Stimulated activated naive CD8-positive, alpha-beta T cell treated with anti-CD3 and anti-CD28 coated beads, Interleukin-15, Interleukin-2, amounts not matched to agents 100 ng/mL and 50 ng/mL, for 24 hours (primary cell): ENCODE data around the gene SVBP.
"Not testable (repeated sequence)": the region's sequence is repeated elsewhere in the genome, so short reads cannot be mapped to it uniquely, and the experiment has no call there.

Source experiments
- H3K27ac Mint-ChIP-seq: one replicate; pipeline ENCODE4 v1.8.0; 2021; ENCODE audit warnings: mild to moderate bottlenecking, mixed read lengths
- H3K27me3 Mint-ChIP-seq: one replicate; pipeline ENCODE4 v1.8.0; 2021; ENCODE audit warnings: mixed read lengths
- H3K36me3 Mint-ChIP-seq: one replicate; pipeline ENCODE4 v1.8.0; 2021; ENCODE audit warnings: low read depth, mixed read lengths
- H3K4me1 Mint-ChIP-seq: one replicate; pipeline ENCODE4 v1.8.0; 2021; ENCODE audit warnings: low read depth, mixed read lengths
- H3K4me3 Mint-ChIP-seq: one replicate; pipeline ENCODE4 v1.8.0; 2021; ENCODE audit warnings: mild to moderate bottlenecking, mixed read lengths
- H3K9me3 Mint-ChIP-seq: one replicate; pipeline ENCODE4 v1.8.0; 2021; ENCODE audit warnings: mixed read lengths

SVBP gene, protein sequence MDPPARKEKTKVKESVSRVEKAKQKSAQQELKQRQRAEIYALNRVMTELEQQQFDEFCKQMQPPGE

DNA sequence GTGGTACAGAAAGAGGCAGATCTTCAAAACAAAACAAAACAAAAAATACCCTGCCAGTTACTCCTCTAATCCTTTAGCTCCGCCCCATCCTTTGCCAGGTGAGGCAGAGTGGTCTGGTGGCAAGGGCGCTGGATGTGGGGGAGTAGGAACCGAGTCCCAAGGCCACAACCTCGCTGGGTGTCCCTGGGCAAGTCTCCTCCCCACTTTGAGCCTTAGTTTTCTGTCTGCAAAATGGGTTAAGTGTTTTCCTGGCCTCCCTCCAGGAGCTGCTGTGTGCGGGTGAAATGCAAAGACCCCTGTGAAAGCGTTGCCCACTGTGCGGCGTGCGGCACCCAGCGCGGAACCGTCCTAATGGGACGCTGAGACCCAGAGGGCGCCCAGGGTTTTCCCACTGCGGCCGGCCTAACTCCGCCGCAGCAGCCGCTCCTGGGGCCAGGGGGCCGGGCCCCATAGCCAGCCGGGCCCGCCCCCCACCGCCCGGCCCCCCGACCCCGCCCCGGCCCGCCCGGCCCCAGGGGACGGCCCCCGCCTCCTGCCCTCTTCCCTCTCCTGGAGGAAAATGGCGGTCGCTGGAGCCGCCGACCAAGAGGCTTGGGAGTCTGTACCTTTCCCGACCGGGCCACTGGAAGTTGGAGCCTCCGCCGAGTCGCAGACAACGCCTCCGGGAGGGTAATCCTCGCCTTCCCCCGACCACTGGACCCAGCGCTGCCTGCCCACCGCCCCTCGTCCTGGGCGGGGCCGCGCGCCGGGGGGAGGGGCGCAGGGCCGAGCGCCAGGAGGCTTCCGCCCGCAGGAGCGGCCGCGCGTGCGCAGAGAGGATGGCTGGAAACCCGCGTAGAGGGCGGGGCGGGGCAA, at the start of gene SVBP, which contains the start of gene ERMAP:
SVBP (minus strand) TSS at position 813 of the 855 bp plus-strand sequence. CDS start 853 bp downstream, outside the sequence.
ERMAP (plus strand) TSS at position 538 of the 855 bp plus-strand sequence. CDS start 13,327 bp downstream, outside the sequence.
- Mint-ChIP-seq H3K36me3 (peaks cover 11% of the 10 kb centered on the region), H3K9me3 (no peaks in the 10 kb centered on the region), H3K27me3 (no peaks in the 10 kb centered on the region), H3K4me1 (peaks cover 21% of the 10 kb centered on the region), H3K4me3 (peak within 1 kb of the TSS; percentile 81), H3K27ac (peak within 1 kb of the TSS; percentile 76)

DNA sequence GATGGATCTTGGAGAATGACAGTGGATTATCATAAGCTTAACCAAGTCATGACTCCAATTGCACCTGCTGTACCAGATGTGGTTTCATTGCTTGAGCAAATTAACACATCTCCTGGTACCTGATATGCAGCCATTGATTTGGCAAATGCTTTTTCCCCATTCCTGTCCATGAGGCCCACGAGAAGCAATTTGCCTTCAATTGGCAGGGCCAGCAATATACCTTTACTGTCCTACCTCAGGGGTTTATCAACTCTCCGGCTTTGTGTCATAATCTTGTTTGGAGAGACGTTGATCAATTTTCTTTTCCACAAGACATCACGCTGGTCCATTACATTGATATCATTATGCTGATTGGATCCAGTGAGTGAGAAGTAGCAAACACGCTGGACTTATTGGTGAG, 49.4 kb upstream of the SVBP start:
- H3K4me1 Mint-ChIP-seq: no peaks in the 10 kb centered on the region
- peaks cover 12% of the 10 kb centered on the region for H3K27me3 Mint-ChIP-seq
- no peak overlapping the region for H3K4me3 Mint-ChIP-seq
- no peaks in the 10 kb centered on the region for H3K9me3 Mint-ChIP-seq
- H3K27ac Mint-ChIP-seq: no peak overlapping the region
- H3K36me3 Mint-ChIP-seq: no peaks in the 10 kb centered on the region

DNA sequence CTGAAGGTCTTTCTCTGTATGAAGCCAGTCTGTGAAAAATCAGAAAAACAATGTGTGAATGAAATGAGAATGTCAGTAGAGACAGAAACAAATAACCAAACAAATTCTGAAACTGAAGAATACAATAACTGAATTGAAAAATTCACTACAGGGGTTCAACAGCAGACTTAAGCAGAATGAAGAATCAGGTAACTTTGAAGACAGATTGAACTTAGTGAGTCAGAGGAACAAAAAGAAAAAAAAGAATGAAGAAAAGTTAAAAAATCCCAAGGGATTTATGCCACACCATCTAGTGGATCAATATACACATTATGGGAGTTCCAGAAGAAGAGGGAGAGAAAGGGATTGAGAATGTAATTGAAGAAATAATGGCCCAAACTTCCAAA, 43.8 kb upstream of the SVBP start:
- no peak overlapping the region for H3K4me3 Mint-ChIP-seq
- no peak overlapping the region for H3K27ac Mint-ChIP-seq
- H3K36me3 Mint-ChIP-seq: peaks cover 3% of the 10 kb centered on the region
- peaks cover 5% of the 10 kb centered on the region for H3K9me3 Mint-ChIP-seq
- peaks cover 32% of the 10 kb centered on the region for H3K27me3 Mint-ChIP-seq
- no peaks in the 10 kb centered on the region for H3K4me1 Mint-ChIP-seq

DNA sequence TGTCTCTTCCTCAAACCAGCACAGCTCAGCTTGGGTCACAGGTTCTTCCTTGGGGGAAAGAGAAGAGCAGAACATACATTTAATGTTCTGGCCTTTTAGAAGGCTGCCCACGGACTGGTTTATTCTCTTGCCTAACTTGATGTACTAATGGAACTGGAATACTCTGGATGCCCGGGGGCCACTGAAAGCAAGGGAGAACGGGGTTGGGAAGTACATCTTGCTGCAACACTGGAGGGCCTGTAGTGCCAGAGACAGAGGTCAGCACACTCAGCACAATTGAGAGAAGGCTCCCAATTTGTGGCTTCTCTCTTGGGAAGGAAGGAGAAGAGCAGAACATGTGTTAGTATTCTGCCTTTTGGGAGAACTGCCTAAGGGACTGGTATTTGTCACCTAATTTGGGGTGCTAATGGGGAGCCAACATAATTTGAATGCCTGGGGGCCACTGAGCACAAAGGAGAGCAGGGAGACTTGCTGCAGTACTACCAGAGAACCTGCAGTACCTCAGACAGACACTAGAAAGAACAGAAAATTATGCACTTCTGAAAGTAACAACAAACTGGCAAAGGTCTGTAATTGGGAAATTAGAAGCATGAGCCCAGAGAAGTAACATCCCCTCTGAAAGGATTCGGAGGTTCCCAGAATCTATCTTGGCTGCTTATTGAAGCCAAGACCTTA, 43.3 kb upstream of the SVBP start:
- no peaks in the 10 kb centered on the region for H3K4me1 Mint-ChIP-seq
- peaks cover 5% of the 10 kb centered on the region for H3K9me3 Mint-ChIP-seq
- no peak overlapping the region for H3K27ac Mint-ChIP-seq
- H3K27me3 Mint-ChIP-seq: peaks cover 32% of the 10 kb centered on the region
- peaks cover 3% of the 10 kb centered on the region for H3K36me3 Mint-ChIP-seq
- H3K4me3 Mint-ChIP-seq: no peak overlapping the region

DNA sequence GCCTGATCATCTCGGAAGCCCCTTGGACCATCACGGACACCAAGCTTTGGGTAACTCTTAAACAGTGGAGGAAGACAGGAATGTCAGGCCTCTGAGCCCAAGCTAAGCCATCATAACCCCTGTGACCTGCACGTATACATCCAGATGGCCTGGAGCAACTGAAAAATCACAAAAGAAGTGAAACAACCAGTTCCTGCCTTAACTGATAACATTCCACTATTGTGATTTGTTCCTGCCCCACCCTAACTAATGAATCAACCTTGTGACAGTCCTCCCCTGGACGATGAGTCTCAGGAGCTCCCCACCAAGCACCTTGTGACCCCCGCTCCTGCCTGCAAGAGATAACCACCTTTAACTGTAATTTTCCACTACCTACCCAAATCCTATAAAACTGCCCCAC, 42.2 kb upstream of the SVBP start:
- H3K27me3 Mint-ChIP-seq: peaks cover 32% of the 10 kb centered on the region
- not testable (repeated sequence) for H3K9me3 Mint-ChIP-seq, H3K27ac Mint-ChIP-seq, H3K36me3 Mint-ChIP-seq, H3K4me3 Mint-ChIP-seq, H3K4me1 Mint-ChIP-seq

DNA sequence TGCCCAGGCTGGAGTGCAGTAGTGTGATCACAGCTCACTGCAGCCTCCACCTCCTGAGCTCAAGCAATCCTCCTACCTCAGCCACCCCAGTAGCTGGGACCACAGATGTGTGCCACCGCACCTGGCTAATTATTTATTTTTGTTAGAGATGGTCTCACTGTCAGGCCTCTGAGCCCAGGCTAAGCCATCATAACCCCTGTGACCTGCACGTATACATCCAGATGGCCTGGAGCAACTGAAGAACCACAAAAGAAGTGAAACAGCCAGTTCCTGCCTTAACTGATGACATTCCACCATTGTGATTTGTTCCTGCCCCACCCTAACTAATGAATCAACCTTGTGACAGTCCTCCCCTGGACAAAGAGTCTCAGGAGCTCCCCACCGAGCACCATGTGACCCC, 39.4 kb upstream of the SVBP start:
- Mint-ChIP-seq H3K27me3 (peaks cover 20% of the 10 kb centered on the region), H3K36me3 (peaks cover 18% of the 10 kb centered on the region)
- H3K27ac Mint-ChIP-seq, H3K4me3 Mint-ChIP-seq, H3K9me3 Mint-ChIP-seq, H3K4me1 Mint-ChIP-seq: not testable (repeated sequence)

DNA sequence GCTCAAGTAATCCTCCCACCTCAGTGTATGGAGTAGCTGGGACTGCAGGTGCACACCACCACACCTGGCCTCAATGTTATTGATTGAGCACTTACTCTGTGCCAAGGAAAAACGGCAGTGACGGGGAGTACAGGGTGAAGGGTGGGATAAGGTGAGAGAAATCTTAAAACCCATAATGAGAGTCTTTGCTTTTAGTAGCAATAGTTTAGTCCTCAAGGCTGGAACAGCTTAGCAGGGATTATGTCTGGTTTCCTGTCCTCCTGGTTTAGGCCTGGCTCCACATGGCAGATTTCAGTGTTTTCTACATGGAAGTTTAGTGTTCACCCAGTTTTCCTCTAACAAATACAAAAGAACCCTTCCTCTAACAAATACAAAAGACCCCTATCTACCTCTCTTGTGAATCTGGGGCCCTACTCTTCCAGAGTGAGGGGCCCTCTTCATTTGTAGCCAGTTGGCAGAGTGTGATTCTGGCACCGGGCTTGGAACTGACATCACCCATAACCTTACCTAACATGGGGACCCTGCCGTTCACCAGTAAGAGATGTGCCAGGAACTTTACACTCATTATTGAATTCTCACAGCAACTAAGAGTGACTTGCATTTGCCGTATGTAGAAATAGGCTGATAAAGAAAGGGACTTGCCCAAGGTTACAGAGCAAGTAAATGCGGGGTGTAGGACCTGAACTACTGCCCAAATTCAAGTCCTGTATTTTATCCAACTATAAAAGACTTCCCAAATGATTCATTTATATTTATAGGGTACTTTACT, 36.1 kb upstream of the SVBP start:
- Mint-ChIP-seq H3K27me3 (no peaks in the 10 kb centered on the region), H3K36me3 (peaks cover 40% of the 10 kb centered on the region), H3K4me3 (no peak overlapping the region), H3K4me1 (peaks cover 20% of the 10 kb centered on the region), H3K27ac (no peak overlapping the region), H3K9me3 (no peaks in the 10 kb centered on the region)

DNA sequence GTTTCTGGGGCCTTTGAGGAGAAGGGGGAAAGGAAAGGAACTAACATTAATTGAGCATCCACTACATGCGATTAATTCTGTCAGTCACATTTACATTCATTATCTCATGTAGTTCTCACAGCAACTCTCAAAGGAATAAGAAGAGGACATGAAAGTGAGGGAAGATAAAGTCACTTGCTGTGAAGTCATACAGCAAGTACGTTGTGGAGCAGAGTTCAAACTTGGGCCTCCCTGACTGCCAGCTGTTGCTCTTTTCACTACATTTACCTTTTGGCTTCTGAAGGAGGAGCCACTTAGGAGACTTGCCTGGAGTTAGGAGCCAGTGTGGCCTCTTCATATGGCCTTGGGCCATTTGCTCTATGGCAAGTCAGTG, 35.4 kb upstream of the SVBP start:
- Mint-ChIP-seq H3K4me1 (peaks cover 27% of the 10 kb centered on the region), H3K27ac (no peak overlapping the region), H3K27me3 (no peaks in the 10 kb centered on the region), H3K36me3 (peaks cover 40% of the 10 kb centered on the region), H3K4me3 (no peak overlapping the region), H3K9me3 (no peaks in the 10 kb centered on the region)

DNA sequence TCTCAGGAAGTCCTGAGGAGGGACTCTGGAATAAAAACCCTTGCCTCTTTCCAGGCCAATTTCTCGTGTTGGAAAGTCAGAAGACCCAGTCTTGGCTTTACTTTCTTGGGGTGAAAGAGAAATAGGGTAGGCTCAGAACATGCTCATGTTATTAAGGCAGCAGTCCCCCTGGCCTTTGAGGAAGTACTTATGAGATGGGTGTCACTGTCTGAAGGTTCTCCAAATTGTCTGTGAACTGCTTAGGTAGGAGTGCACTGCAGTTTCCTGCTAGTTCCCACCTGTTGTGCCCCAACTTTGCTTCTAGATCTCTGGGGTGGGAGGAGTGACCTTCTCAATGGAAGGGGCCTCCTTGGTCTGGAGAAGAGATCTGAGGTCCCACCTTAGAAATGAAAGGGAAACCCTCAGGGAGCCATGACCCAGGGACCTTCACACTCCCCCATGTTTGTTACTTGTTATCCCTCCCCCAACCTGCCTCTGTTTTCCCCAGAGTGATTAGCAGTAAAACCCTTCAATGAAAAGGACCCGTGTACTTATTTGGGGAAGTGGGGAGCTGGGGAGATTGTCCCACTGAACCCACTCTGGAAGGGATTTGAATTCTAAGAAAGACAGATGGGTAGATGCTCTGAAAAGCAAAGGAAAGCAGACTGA, 34.9 kb upstream of the SVBP start:
- H3K27ac Mint-ChIP-seq: no peak overlapping the region
- peaks cover 40% of the 10 kb centered on the region for H3K36me3 Mint-ChIP-seq
- no peaks in the 10 kb centered on the region for H3K9me3 Mint-ChIP-seq
- no peaks in the 10 kb centered on the region for H3K27me3 Mint-ChIP-seq
- H3K4me1 Mint-ChIP-seq: peaks cover 32% of the 10 kb centered on the region
- no peak overlapping the region for H3K4me3 Mint-ChIP-seq

DNA sequence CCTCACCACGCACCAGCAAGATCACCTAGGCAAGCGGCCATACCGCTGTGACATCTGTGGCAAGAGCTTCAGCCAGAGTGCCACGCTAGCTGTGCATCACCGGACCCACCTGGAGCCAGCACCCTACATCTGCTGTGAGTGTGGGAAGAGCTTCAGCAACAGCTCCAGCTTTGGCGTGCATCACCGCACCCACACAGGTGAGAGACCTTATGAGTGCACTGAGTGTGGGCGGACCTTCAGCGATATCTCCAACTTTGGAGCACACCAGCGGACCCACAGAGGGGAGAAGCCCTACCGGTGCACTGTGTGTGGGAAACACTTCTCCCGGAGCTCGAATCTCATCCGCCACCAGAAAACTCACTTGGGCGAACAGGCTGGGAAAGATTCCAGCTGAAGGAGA, 34.2 kb upstream of the SVBP start:
- H3K36me3 Mint-ChIP-seq: peaks cover 40% of the 10 kb centered on the region
- no peaks in the 10 kb centered on the region for H3K9me3 Mint-ChIP-seq
- H3K27me3 Mint-ChIP-seq: no peaks in the 10 kb centered on the region
- H3K27ac Mint-ChIP-seq: no peak overlapping the region
- no peak overlapping the region for H3K4me3 Mint-ChIP-seq
- peaks cover 34% of the 10 kb centered on the region for H3K4me1 Mint-ChIP-seq

DNA sequence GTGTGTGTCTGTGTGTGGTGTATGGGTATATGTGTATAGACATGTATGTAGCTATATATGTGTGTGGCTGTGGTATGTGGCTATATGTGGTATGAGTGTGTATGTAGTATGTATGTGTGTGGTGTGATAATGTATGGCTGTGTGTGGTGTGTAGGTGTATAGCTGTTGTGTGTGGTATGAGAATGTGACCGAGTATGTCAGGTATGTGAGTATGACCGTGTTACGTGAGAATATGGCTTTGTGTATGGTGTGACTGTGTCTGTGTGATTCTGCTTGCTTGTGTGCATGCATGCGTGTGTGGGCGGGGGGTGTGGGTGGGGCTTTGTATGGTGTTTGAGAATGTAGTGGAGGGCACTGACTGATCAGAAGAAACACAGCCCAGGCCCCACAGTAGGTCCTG, 32.7 kb upstream of the SVBP start:
- H3K27ac Mint-ChIP-seq: no peak overlapping the region
- no peaks in the 10 kb centered on the region for H3K27me3 Mint-ChIP-seq
- no peak overlapping the region for H3K4me3 Mint-ChIP-seq
- H3K4me1 Mint-ChIP-seq: peaks cover 40% of the 10 kb centered on the region
- H3K36me3 Mint-ChIP-seq: peaks cover 40% of the 10 kb centered on the region
- no peaks in the 10 kb centered on the region for H3K9me3 Mint-ChIP-seq

DNA sequence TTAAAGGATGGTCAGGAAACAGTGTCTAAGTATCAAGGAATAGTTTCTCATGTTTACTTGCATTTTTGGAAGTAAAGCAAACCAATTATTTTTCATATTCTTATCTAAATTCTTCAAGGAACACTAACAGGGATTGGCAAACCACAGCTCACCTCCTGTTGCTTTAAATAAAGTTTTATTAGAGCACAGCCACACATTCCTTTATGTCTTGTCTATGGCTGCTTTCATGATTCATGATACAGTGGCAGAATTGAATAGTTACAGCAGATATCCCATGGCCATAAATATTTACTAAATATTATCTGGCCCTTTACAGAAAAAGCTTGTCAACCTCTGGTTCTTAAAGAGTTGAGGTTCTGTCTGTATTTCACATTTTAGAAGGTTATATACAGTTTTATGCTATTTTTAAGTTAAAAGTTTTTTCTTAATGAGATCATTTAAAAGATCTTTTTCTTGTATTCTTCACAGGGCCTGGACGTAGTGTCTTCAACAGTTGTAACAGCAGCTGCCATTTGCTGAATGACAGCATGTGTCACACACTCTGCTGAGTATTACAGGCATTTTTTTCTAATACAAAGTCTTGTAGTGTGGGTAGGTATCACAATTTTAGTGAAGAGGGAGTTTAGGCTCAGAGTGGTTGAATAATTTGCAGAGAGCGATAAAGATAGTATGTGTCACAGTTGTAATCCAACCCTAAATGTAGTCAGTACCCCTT, 31.8 kb upstream of the SVBP start:
- peaks cover 45% of the 10 kb centered on the region for H3K36me3 Mint-ChIP-seq
- H3K4me3 Mint-ChIP-seq: peak overlapping the region; percentile 19
- no peak overlapping the region for H3K27ac Mint-ChIP-seq
- no peaks in the 10 kb centered on the region for H3K9me3 Mint-ChIP-seq
- no peaks in the 10 kb centered on the region for H3K27me3 Mint-ChIP-seq
- peaks cover 47% of the 10 kb centered on the region for H3K4me1 Mint-ChIP-seq

DNA sequence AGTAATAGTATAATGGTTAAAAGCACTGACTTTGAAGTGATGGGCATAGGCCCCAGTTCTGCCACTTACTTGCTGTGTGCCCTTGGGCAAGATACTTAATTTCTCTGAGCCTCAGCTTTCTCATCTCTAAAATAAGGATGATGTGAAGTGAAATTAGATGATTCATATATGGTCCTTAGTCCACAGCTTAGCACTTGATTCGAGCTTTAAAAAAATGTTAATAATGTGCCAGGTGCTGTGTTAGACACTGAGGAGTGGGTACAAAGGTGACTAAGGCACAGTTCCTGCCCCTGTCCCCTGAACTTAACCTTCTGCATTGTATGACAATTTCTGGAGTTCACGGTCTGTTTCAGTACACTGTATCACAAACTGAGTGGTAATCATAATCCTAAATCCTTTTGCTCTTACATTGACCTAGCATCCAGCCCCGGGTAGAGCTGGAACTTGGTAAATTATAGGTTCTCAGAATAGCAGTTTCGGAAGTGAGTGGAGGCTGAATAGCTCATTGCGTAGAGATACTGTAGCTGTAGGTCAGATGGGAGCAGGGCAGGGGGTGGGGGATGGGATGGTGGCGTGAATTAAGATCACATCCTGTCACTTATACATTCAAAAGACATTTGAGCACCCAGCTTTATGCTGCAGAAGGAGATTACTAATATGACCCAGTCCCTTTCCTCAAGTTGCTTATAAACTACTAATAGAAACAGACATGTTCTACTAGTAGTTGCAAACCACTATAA, 30.7 kb upstream of the SVBP start:
- peaks cover 47% of the 10 kb centered on the region for H3K4me1 Mint-ChIP-seq
- peaks cover 42% of the 10 kb centered on the region for H3K36me3 Mint-ChIP-seq
- no peaks in the 10 kb centered on the region for H3K27me3 Mint-ChIP-seq
- H3K27ac Mint-ChIP-seq: peak overlapping the region; percentile 88
- H3K4me3 Mint-ChIP-seq: peak overlapping the region; percentile 92
- H3K9me3 Mint-ChIP-seq: no peaks in the 10 kb centered on the region
